GM12874 (cell line): ENCODE data around the gene NOTCH3.
A peak's percentile ranks its signal among the peaks of the same experiment; 100 is the strongest.

ENCODE experiments used
- CTCF ChIP-seq: IDR thresholded peaks from 2 replicates; pipeline ENCODE4 v1.5.1; 2011; ENCODE audit warnings: low read depth, mild to moderate bottlenecking, control low read depth, low read length, moderate library complexity; ENCODE audit not compliant: insufficient read depth

Gene NOTCH3

DNA sequence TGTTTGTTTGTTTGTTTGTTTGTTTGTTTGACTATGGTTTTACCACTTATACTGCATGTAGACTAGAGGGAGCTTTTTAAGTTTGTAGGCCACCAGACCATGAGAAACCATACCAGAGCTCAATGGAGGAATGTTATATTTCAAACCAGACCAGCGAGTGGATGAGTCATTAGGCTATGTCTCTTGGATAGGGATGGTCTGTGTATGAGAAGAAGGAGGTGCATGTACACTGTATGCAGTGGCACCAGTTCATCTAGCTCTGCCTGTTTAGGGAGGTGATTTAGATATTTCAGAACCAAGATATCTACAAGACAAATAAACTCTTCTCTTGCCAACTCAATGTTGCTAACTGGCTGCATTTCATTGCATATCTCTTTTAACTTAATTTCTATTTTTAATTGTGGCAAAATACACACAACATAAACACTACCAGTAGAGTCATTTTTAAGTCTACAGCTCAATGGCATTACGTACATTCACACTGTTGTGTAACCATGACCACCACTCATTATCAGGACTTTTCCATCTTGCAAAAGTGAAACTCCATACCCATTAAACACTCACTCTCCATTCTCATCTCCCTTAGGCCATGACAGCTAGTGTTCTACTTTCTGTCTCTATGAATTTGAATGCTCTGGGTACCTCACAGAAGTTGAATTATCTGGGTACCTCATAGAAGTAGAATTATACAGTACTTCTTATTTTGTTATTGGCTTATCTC is 64.4 kb downstream of the NOTCH3 start:
- no peak for TF ChIP-seq CTCF

DNA sequence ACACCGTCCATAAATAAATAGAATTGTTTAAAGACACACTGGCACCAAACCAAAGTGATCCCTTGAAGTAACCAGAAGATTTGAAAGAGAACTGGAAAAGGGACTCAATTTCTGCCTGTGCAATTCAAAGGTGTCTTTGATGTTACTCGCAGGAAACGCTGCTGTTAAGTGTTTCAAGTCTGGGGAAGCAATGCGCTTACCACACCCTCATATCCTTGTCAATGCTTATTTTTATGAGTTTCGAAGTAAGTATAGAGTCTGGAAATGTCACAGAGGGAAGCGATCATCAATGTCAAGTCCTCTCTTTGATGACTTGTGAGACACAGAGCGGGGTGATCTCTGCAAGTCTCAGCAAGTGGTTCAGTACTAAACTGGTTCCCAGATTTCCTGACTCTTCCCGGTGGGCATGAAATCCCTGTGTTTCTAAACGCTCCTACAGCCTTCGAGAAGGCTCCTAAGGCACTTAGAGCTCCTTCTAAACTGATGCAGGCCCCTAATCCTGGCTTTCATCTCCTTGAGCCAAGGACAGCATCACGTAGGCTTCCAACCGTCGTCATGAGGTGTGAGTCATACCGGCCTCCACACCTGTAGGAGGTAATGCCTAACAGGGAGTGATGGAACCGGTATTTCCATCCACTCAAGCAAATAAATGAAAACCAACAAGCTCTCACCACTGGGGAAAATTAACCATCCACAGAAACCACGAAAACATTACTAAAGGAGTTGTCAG is 70.8 kb downstream of the NOTCH3 start:
- TF ChIP-seq CTCF = no peak

DNA sequence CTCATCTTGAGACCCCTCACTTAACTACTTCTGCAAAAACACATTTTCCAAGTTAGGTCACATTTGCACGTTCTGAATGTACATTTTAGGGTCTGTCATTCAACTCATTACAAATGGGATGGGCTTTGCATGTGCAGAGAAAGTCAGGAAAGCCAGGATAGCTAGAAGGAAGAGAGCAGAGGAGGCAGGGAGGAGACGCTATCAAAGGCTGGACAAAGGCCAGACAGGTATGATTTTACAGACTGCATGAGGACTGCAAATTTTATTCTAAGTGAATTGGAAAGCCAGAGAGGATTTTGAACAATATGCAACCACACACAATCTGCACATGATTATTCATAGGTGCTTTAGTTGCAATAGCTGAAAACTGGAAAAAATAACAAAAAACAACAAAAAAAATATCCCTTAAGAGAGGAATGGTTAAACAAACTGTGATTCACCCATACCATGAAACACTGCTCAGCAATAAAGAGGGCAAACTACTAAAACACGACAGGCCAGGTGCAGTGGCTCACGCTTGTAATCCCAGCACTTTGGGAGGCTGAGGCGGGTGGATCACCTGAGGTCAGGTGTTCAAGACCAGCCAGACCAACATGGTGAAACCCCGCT is 72.5 kb downstream of the NOTCH3 start:
- TF ChIP-seq CTCF = no peak

GRCh38 chr19:15126131-15126910 is 74.5 kb downstream of the NOTCH3 start:
- TF ChIP-seq CTCF = no peak

DNA sequence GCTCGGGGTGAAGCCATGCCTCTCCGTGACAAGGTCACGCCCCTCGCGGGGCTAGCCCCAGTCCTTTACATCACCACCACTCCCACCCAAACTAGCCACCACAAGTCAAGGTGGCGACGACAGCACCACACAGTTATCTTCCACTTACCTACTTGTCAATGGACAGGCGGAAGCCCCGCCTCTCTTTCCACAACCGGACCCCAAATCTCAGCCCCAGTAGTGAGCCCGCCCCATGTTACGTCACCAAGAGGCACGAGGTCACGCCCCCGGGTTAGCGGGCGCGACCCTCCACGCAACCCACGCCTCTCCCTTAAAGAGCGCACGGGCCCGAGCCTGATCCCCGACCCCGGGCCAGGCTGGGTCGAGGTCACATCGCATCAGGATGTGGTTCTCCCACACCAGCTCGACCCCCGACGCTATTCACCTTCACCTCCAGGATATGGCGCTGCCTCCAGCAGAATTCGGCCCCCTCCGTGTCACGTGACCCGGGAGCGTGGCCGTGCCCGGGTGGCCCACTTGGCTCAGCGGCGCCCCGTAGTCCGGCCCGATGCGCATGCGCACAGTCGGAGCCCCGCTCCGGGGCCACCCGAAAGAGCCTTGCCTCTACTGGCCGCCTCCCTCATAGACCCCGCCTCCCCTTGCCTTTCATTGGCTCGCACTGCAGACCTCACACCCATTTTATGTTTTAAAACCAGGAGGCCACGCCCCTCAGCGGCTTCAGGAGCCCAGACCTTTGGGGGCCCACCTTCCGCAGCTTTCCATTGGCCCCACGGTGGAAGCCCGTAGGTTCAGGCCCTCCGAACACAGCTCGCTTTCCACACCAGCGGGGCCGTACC is 75.3 kb downstream of the NOTCH3 start:
- 0 out of 2 replicates have a peak, but pooled peaks have one; percentile 6 for TF ChIP-seq CTCF

GRCh38 chr19:15124572-15125231 is 76.1 kb downstream of the NOTCH3 start:
- TF ChIP-seq CTCF = no peak
